ENCODE data around the gene TAS2R4.
"Not testable (repeated sequence)": the region's sequence is repeated elsewhere in the genome, so short reads cannot be mapped to it uniquely, and the experiment has no call there.

The TAS2R4 gene, protein sequence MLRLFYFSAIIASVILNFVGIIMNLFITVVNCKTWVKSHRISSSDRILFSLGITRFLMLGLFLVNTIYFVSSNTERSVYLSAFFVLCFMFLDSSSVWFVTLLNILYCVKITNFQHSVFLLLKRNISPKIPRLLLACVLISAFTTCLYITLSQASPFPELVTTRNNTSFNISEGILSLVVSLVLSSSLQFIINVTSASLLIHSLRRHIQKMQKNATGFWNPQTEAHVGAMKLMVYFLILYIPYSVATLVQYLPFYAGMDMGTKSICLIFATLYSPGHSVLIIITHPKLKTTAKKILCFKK

DNA sequence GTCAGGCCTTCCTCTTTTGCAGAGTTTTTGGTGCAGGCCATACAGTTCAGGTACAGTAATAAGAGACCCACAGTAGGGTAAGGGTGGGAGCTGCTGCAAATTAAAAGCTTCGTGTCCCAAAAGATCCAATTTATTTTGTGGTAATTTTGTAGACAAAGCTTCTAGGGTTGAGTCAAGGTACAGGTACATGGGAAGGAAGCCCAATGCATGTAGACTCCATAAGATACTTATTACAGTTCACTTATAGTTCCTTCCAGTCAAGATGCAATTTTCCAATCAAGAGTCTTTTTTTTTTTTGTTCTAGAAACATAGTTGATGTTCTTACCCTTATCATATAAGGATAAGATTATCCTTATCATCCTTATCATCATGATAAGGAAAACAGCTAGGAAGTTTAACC, at the start of gene TAS2R4:
Gene TAS2R4, plus strand, starts transcription at position 301 of the 400 bp plus-strand sequence. CDS start 1,815 bp downstream, outside the sequence.
- DNase-seq (ENCODE audit: low read depth), result no peak

- DNase-seq (ENCODE audit: low read depth), result no peak
These were observed 47.5 kb upstream of the TAS2R4 start for GRCh38 chr7:141729020-141729419.

DNA sequence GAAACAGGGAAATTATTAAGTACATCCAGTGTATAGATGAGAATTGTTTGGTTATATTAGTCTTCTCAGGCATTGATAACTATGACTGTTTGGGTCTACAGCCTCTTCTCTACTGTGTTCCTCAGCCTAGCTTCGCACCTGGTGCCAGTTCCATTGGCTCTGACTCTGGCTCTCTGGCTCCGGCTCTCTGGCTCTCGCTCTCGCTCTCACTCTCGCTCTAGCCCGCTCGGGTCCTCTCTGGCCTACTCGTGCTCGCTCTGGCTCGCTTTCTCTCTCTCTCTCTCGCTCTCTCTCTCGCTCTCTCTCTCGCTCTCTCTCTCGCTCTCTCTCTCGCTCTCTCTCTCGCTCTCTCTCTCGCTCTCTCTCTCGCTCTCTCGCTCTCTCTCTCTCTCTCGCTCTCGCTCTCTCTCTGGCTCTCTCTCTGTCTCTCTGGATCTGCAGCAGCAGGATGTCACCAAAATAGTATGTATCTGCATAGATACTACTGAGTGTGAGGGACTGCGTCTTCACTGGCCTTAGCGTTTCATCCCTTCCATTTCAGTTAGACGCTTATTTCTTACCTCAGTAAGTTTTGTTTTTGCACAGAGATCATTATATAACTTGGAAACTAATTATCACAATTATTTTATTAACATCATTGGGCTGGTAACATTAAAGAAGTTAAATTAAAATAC, 44.9 kb upstream of the TAS2R4 start:
- DNase-seq (ENCODE audit: low read depth), result peak; percentile 4

GRCh38 chr7:141737118-141737835, 39.2 kb upstream of the TAS2R4 start:
- no peak for DNase-seq (ENCODE audit: low read depth)

GRCh38 chr7:141737836-141738591, 38.5 kb upstream of the TAS2R4 start, which contains the start of gene SSBP1:
Gene SSBP1 (plus strand): TSS chr7:141738358. CDS start chr7:141739167, 809 bp downstream.
- peak; percentile 97 for DNase-seq (ENCODE audit: low read depth)

DNA sequence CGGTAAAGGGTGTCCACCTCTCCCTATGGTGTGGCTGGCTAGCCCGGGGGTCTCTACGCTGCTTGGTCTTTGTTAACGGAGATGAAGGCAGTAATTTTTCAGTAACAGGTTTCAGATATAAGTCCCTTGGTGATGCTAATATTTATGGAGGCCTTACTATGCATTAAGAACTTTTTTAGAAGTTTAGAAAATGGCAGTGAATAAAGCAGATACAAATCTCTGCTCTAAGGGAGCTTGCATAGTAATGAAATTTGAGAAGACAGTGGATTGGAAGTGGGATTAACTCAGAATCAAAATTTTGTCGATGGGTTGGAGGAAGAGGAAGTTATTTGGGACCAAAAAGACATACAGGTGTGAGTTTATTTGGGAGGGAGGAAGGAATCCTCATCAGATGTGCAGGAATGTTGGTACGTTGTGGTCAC, 37.9 kb upstream of the TAS2R4 start:
- DNase-seq (ENCODE audit: low read depth), result no peak

GRCh38 chr7:141739250-141739649, 37.2 kb upstream of the TAS2R4 start:
- no peak for DNase-seq (ENCODE audit: low read depth)

- DNase-seq (ENCODE audit: low read depth), result no peak
These were observed 34.2 kb upstream of the TAS2R4 start for GRCh38 chr7:141742229-141742628.

GRCh38 chr7:141744131-141744530, 32.3 kb upstream of the TAS2R4 start:
- DNase-seq (ENCODE audit: low read depth), result no peak

- no peak for DNase-seq (ENCODE audit: low read depth)
These were observed 28.1 kb upstream of the TAS2R4 start for GRCh38 chr7:141748396-141748795.

GRCh38 chr7:141751904-141752303, 24.6 kb upstream of the TAS2R4 start:
- not testable (repeated sequence) for DNase-seq (ENCODE audit: low read depth)

DNA sequence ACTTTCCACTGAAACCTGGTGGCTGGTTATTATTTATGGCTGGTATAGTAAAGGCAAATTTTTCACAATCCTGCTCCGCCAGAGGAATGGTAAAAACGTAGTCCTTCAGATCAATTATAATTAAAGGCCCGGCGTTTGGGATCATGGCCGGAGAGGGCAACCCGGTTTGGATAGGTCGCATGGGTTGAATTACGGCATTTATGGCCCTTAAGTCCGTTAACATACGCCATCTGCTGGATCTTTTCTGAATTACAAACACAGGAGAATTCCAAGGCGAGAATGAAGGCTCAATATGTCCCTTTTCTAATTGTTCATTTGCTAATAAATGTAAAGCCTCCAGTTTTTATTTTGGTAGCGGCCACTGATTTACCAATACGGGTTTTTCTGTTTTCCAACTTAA, 23.8 kb upstream of the TAS2R4 start:
- no peak for DNase-seq (ENCODE audit: low read depth)

- no peak for DNase-seq (ENCODE audit: low read depth)
These were observed 21.5 kb upstream of the TAS2R4 start for GRCh38 chr7:141754939-141755338.

GRCh38 chr7:141763797-141764196, 12.7 kb upstream of the TAS2R4 start, which contains the start of gene TAS2R3:
Gene TAS2R3 (plus strand): TSS chr7:141764097. CDS start chr7:141764159, 62 bp downstream.
- DNase-seq (ENCODE audit: low read depth), result no peak

GRCh38 chr7:141770083-141770583, 6.3 kb upstream of the TAS2R4 start:
- DNase-seq (ENCODE audit: low read depth), result not testable (repeated sequence)

- DNase-seq (ENCODE audit: low read depth), result peak; percentile 47
These were observed 9.5 kb downstream of the TAS2R4 start for GRCh38 chr7:141785706-141786552.

- DNase-seq (ENCODE audit: low read depth), result no peak
These were observed 11.8 kb downstream of the TAS2R4 start for GRCh38 chr7:141788296-141788695.

- DNase-seq (ENCODE audit: low read depth), result no peak
These were observed 13.4 kb downstream of the TAS2R4 start, which contains the start of gene TAS2R5 for GRCh38 chr7:141789917-141790316. Gene TAS2R5 (plus strand): TSS chr7:141790217. CDS start chr7:141790362, 145 bp downstream.

- no peak for DNase-seq (ENCODE audit: low read depth)
These were observed 16.1 kb downstream of the TAS2R4 start for GRCh38 chr7:141792526-141792925.

GRCh38 chr7:141820067-141820466, 43.6 kb downstream of the TAS2R4 start:
- DNase-seq (ENCODE audit: low read depth), result no peak

DNA sequence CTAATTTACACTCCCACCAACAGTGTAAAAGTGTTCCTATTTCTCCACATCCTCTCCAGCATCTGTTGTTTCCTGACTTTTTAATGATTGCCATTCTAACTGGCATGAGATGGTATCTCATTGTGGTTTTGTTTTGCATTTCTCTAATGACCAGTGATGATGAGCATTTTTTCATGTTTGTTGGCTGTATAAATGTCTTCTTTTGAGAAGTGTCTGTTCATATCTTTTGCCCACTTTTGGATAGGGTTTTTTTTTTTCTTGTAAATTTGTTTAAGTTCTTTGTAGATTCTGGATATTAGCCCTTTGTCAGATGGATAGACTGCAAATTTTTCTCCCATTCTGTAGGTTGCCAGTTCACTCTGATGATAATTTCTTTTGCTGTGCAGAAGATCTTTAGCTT, 46.0 kb downstream of the TAS2R4 start:
- not testable (repeated sequence) for DNase-seq (ENCODE audit: low read depth)
